Choroid plexus epithelial cell (primary cell): Measurements from ENCODE around the gene PLXND1.

Experiments used
- DNase-seq: peaks from one replicate; pipeline ENCODE4 v3.0.0-alpha.2; 2010; ENCODE audit warnings: low read depth
- H3K4me3 ChIP-seq: 2 replicates; pipeline ENCODE4 v1.5.1; 2011; ENCODE audit warnings: low read depth, mild to moderate bottlenecking, control low read depth, low read length, moderate library complexity
- TF ChIP-seq, protein P1 (sequence below): conservative IDR thresholded peaks from 2 replicates; pipeline ENCODE4 v1.5.1; 2011; ENCODE audit warnings: low read depth, mild to moderate bottlenecking, control low read depth, inconsistent platforms, low read length, moderate library complexity

The PLXND1 gene

GRCh38 chr3:129558772-129559564 lies 47.5 kb downstream of the PLXND1 start:
- TF ChIP-seq, protein P1, sequence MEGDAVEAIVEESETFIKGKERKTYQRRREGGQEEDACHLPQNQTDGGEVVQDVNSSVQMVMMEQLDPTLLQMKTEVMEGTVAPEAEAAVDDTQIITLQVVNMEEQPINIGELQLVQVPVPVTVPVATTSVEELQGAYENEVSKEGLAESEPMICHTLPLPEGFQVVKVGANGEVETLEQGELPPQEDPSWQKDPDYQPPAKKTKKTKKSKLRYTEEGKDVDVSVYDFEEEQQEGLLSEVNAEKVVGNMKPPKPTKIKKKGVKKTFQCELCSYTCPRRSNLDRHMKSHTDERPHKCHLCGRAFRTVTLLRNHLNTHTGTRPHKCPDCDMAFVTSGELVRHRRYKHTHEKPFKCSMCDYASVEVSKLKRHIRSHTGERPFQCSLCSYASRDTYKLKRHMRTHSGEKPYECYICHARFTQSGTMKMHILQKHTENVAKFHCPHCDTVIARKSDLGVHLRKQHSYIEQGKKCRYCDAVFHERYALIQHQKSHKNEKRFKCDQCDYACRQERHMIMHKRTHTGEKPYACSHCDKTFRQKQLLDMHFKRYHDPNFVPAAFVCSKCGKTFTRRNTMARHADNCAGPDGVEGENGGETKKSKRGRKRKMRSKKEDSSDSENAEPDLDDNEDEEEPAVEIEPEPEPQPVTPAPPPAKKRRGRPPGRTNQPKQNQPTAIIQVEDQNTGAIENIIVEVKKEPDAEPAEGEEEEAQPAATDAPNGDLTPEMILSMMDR, result no peak
- H3K4me3 ChIP-seq, result no peak overlapping the region
- peak; percentile 36 for DNase-seq

DNA sequence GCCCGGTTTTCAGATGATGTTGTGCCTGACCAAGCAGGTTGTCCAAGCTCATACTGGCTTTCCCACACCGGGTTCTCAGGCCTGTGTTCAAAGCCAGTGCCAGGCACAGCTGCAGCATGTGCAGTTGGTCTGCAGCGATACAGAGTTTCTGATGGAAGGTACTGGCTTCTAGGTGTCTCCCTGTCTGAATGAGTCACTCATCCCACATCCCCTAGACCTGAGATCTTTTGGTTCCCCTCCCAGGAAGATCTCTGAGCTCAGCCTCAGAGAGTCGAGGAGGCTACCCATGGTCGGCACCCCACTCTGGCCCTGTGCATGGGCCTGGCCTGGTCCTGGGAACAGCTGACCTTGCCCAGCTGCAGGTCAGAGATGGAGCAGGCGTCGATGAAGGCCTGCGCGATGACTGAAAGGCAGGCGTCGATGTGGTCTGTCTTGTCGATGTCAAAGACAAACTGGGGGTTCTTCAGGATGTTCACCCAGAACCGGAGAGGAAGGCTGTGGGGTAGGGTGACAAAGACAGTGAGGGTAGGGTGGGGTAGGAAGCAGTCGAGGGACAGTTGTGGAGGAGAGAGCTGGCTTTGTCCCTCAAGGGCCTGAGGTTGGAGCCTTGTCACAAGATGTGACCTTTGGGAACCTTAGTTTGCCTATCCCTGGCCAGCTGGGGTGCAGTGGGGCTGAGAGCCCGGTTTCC lies 48.2 kb downstream of the PLXND1 start:
- TF ChIP-seq, protein P1, result no peak
- no peak for DNase-seq
- no peak overlapping the region for H3K4me3 ChIP-seq

- H3K4me3 ChIP-seq, result no peak overlapping the region
- no peak for DNase-seq
- TF ChIP-seq, protein P1, result no peak
Measured at GRCh38 chr3:129557548-129557894, 49.0 kb downstream of the PLXND1 start.

GRCh38 chr3:129556890-129557547 lies 49.5 kb downstream of the PLXND1 start:
- TF ChIP-seq, protein P1, result no peak
- H3K4me3 ChIP-seq, result no peak overlapping the region
- no peak for DNase-seq

DNA sequence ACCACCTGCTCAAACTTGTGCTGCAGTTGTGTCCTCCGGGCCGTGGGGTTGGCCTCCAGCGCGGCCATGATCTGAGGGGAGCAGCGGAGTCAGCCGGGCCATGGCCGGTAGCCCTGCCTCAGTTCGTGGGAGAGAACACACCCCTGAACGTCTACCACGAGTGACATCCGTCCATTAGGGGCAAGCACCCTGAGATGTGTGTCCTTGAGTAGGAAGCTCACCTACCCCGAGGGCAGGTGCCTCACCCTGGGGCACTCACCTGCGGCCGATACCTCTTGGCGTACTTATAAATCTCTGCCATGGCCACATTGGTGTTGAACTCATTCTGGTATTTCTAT lies 50.1 kb downstream of the PLXND1 start:
- no peak for DNase-seq
- H3K4me3 ChIP-seq, result no peak overlapping the region
- TF ChIP-seq, protein P1, result no peak

GRCh38 chr3:129555616-129556357 lies 50.7 kb downstream of the PLXND1 start:
- no peak overlapping the region for H3K4me3 ChIP-seq
- DNase-seq, result peak; percentile 63
- TF ChIP-seq, protein P1, result no peak
